Esophagus mucosa (tissue), 1 donor: ENCODE measurements around the gene PAX2. TPM values are rescaled to one million over a fixed set of nuclear protein-coding genes. Genes with fewer than 3 reads are reported as not detected.
A peak's percentile ranks its signal among the peaks of the same experiment; 100 is the strongest.

Experiments
- ATAC-seq: fragments of 200-7000 bp; cut with Tn5 transposase; one replicate; pipeline ENCODE4 v1.9.1; 2020
- total RNA-seq: library from RNA; stranded (reverse); gene quantifications from one replicate; pipeline ENCODE4 v1.2.4, GENCODE V29; 2023
- donor health status: DM: yes; HTN: yes; CAD: no.

Gene PAX2
- total RNA-seq, 1 donor from 2014 or later, result not detected

DNA sequence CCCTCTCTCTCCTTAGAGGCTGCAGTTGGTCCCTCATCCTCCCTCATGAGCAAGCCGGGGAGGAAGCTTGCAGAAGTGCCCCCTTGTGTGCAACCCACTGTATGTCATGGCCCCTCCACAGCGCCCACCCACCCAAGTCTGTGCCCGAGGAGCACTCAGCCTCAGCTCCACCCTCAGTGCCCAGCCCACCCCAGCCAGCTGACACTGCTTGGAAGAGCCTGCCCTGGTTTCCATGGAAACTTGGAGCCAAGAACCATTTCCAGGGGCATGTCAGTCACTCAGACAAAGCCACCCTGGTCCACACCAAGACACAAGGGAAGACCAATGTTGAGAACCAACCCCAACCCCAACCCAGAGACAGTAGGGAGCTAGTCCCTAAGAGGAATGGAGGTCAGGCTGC is 79.5 kb downstream of the PAX2 start:
- no peak for ATAC-seq

DNA sequence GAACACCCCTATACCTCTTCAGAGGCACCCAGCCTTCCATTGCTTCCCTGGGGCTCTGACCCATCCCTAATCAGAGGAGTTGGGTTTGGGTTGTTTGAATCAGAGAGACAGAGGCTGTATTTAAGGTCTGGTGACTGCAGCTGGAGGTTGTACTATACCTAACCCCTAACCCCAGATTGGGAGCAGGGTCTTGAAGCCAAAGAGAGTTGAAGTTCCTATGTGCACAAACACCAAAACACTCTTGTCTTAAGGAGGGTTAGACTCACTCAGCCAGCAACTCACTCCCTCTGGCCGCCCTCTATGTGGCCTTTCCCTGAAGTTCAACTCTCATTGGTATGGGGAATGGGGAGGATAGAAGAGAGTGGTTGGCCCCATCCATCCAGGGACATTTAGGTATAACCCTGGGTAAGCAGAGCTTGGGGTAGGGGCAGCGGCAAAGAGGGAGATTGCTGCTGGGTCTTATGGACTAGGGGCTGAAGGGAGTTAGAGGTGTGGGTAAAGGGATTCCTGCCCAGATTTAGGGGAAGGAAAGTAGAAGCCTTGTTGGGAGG is 80.0 kb downstream of the PAX2 start:
- no peak for ATAC-seq

DNA sequence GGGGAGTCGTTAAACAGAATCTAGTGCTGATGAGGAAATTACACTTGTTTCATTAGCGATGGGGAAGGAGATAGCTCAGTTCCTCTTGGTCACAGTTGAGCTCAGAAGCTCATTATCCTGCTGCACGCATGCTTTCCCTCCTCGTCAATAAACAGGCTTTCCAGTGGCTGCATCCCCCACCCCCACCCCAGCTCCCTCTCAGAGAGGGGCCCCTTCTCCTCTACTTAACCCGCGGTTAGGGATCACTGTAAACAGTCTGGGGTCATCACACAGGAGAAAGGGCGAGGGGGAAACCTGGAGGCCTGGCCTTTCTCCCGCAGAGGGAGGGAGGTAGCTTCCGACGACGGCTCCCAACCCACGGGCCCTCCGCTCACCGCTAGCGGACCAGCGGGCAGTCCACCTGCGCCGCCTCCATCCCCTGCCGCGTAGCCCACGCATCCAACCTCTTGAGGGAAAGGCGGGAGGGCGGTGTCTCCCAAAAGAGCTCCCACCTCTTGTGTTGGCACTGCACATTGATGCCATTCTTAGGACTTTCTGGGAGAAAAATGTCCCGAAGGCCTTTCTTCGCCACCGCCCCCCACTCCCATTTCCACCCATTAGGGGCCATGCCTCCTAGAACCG is 80.8 kb downstream of the PAX2 start:
- ATAC-seq, result no peak

DNA sequence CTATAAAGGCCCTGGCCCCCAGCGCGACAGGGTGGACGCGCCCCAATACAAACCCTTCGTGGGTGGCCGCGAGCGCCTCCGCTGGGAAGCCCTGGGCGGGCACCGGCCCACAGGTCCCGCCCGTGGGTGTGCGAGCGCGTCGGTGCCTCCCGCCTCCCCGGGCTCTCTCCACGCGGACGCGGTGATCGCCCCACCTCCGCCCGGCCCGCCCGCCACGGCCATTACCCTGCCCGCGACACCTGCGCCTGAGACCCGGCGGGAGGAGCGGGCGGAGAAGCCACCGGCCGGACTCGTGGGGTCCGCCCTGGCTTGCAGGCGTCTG is 81.2 kb downstream of the PAX2 start:
- ATAC-seq, result peak; percentile 11

DNA sequence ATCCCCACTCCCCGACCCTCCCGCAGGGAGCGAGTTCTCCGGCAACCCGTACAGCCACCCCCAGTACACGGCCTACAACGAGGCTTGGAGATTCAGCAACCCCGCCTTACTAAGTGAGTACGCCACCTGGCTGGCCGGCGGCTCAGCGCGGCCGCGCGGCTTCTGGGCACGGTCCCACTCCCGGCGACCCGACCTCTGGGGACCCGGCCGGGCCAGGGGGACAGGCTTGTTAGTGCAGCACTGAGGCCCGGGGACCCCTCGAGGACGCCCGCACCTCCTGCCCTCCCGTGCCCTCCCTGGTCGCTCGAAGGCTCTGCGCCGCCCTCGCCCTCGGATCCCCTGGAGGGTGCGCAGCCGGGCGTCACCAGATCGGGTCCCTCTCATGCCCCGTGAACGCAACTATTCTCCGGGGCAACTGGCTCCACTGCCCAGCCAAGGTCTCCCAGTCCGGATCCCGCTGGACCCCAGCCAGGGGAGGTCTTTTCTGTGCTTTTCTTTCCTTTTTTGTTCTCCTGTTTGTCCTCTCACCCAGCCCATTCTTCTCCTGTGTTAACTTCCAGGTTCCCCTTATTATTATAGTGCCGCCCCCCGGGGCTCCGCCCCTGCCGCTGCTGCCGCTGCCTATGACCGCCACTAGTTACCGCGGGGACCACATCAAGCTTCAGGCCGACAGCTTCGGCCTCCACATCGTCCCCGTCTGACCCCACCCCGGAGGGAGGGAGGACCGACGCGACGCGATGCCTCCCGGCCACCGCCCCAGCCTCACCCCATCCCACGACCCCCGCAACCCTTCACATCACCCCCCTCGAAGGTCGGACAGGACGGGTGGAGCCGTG is 81.8 kb downstream of the PAX2 start:
- peak; percentile 47 for ATAC-seq

DNA sequence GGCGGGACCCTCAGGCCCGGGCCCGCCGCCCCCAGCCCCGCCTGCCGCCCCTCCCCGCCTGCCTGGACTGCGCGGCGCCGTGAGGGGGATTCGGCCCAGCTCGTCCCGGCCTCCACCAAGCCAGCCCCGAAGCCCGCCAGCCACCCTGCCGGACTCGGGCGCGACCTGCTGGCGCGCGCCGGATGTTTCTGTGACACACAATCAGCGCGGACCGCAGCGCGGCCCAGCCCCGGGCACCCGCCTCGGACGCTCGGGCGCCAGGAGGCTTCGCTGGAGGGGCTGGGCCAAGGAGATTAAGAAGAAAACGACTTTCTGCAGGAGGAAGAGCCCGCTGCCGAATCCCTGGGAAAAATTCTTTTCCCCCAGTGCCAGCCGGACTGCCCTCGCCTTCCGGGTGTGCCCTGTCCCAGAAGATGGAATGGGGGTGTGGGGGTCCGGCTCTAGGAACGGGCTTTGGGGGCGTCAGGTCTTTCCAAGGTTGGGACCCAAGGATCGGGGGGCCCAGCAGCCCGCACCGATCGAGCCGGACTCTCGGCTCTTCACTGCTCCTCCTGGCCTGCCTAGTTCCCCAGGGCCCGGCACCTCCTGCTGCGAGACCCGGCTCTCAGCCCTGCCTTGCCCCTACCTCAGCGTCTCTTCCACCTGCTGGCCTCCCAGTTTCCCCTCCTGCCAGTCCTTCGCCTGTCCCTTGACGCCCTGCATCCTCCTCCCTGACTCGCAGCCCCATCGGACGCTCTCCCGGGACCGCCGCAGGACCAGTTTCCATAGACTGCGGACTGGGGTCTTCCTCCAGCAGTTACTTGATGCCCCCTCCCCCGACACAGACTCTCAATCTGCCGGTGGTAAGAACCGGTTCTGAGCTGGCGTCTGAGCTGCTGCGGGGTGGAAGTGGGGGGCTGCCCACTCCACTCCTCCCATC is 82.7 kb downstream of the PAX2 start:
- peak; percentile 31 for ATAC-seq

DNA sequence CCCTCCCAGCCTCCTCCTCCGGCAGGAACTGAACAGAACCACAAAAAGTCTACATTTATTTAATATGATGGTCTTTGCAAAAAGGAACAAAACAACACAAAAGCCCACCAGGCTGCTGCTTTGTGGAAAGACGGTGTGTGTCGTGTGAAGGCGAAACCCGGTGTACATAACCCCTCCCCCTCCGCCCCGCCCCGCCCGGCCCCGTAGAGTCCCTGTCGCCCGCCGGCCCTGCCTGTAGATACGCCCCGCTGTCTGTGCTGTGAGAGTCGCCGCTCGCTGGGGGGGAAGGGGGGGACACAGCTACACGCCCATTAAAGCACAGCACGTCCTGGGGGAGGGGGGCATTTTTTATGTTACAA is 83.3 kb downstream of the PAX2 start:
- no peak for ATAC-seq

DNA sequence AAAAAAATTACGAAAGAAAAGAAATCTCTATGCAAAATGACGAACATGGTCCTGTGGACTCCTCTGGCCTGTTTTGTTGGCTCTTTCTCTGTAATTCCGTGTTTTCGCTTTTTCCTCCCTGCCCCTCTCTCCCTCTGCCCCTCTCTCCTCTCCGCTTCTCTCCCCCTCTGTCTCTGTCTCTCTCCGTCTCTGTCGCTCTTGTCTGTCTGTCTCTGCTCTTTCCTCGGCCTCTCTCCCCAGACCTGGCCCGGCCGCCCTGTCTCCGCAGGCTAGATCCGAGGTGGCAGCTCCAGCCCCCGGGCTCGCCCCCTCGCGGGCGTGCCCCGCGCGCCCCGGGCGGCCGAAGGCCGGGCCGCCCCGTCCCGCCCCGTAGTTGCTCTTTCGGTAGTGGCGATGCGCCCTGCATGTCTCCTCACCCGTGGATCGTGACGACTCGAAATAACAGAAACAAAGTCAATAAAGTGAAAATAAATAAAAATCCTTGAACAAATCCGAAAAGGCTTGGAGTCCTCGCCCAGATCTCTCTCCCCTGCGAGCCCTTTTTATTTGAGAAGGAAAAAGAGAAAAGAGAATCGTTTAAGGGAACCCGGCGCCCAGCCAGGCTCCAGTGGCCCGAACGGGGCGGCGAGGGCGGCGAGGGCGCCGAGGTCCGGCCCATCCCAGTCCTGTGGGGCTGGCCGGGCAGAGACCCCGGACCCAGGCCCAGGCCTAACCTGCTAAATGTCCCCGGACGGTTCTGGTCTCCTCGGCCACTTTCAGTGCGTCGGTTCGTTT is 83.9 kb downstream of the PAX2 start:
- ATAC-seq, result no peak

DNA sequence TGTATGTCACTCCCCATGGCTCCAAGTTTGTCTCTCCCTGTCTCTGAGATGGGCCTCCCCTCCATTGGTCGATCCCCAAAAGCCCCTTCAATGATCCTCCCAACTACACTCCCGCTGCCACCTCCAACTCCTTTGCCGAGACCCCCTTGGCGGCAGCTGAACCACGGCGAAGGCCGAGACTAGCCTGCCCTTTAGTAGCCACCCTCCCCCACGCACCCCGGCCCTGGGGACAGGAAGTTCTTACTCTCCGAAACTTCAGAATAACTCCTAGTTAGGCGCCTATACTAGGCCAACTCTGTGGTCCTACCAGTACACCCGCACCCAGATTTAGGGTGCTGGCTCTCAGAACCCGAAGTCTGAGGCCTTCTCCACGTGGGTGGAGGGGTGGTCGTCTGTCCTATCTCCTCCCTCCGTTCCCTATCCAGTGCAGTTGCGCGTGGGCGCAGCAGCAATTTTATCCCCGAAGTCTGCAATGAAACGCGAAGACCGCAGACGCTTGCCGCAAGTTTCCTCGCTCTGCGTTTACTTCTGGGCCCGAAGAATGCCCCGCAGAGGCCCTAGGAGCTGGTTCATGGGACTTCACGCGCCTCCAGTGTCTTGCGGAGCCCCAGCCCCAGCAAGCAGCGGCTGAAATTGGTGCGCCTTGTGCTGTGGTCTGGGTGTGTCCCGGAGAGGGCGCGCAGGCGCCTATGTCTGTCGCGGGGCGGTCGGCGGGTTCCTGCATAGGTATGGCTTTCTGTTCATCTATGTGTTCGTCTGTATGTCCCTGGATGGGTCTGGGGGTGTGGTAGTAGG is 84.7 kb downstream of the PAX2 start:
- no peak for ATAC-seq

DNA sequence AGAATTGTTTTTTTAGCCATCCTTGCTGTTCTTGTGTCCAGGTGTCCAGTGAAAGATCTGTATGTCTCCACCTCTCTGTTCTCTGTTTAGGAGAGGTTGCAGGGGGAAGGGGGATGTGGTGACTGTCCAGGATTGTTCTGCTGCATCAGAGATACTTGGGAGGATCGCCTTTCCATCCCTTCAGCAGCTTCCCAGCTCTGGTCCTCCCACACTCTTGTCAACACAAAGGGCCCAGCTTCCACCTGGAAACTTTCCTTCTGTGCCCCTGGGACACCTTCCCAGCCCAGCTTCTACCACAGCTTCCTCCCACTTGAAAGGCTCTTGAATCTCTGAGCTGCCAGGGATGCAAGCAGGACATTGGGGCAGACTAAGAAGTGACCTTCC is 85.3 kb downstream of the PAX2 start:
- ATAC-seq, result no peak

DNA sequence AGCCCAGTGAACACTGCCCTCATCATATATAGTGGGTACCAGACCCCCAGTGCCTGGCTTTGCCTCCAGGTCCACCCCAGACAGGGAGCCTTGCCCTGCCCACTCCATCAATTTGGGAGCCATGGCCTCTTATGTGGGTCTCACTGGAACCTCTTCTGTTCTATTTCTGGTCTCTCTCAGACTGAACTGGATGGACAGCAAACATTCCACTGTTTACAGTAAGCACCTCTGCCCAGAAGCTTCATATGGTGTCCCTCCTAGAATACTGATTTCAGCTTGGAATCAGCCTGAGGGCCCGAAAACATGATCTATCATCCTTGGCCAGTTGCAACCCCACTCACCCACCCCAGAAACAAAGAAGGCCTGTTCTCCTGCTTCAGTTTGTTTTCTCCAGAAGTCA is 86.4 kb downstream of the PAX2 start:
- ATAC-seq, result no peak

DNA sequence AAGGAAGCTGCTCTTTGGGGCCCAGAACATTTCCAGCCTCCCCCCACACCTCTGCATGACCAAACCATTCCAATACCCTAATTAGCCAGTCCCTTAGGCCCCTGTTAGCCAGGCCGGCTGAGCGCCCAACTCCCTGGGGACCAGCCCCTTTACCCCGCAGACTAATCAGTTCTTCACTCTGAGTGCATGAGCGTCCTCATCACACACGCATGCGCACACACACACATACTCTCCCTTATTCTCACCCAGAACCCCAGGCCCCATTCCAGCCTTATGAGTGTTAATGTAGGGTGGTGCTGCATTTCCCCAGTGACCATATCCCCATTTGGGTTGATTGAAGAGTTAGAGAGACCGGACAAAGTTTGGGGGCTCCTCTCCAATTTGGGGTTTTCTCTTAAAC is 90.4 kb downstream of the PAX2 start:
- ATAC-seq, result no peak

DNA sequence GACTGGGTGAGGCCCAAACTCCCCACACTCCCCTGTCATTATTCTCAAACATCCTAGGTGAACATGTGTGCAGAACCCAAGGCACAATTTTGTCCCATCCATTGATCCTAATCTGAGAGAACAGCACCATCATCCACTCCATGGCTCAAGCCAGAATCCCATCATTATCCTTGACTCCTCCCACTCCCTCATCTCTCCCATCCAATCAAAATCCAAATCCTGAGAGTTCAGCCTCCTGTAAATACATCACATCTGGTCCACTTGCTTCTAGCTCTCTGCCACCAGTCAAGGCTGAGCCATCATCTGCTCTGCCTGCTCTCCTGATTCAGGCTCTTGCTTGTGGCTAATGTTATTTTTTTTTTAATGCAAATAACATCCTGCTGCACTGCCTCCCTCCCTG is 91.5 kb downstream of the PAX2 start:
- no peak for ATAC-seq

DNA sequence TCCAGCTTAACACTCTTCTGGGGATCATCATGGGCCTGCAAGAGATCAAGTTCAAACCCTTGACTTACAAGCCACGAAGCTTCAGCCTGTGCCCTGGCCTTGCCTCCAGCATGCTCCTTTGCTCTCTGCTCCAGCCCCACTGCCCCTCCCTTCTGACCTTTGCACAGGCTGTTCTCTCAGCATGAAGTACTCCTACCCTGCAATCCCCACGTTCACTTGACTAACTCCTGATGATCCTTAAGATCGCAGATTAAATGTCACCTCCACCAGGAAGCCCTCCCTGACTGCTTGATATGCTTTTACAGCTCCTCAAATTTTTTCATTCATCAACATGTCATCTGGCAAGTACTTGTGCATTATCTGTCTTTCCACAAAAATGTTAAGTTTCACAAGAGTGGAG is 91.9 kb downstream of the PAX2 start:
- ATAC-seq, result no peak

DNA sequence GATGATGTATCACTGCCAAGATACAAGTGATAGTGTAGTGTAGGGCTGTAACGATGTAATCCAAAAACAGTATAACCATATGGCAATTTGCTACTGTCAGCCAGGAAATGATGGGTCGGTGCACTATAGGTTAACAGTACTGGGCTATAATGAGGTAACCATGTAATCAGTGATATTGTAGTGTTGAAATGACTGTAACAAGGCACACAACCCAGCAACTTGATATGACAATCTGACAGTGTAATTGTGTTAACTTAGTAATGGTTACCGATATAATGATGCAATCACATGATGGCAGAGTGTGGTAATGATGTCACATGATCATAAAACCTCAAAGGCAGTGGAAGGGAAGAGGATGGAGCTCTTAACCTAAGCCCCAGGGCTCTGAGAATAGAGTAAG is 93.6 kb downstream of the PAX2 start:
- ATAC-seq, result no peak

DNA sequence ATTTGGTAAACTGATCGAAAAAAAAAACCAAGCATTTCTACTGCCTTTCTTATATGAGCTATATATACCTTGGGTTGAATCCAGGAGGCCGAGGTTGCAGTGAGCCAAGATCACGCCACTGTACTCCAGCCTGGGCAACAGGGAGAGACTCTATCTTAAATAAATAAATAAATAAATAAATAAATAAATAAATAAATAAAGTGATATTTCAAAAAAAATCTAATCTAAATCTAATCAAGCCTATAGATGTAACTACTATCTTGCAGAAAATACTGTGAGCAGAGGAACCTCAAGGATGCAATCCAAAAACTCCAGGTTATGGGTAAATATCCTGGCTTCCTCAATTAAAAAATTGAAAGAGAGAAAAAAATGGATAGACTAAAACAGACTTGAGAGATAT is 96.1 kb downstream of the PAX2 start:
- no peak for ATAC-seq

DNA sequence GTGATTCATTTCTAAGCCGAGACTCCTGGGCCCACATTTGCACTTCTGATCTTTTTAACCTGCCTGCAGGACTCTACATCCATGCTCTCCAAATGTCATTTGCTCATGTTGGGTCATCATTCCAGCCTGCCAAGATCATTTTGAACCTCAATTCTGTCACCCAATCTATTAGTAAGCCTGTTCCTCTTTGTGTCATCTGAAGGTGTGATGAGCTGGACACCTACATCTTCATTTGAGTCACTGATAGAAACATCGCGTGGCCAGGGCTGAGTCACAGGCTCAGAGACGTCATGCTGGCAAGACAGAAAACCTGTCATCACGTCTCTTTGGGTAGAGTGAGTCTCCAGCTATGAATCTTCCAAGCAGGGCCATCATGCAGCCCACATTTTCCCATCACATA is 102.1 kb downstream of the PAX2 start:
- peak; percentile 60 for ATAC-seq

DNA sequence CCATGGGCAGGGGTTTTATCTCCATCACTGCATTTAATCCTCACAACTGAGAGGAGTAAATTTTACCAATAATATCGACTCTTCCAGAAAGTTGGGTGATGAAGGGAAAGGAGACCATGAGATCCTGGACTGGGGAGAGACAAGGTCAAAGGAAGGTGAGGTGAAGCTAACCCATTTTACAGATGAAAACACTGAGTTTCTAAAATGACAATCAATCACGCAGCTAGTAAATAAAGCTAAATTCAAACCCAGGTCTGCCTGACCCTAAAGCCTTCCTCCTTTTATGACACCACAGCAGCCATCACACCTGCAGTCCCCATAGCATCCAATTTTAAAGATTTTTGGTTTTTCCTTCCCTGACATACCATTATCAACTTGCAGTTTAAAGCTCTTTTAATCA is 103.4 kb downstream of the PAX2 start:
- no peak for ATAC-seq

DNA sequence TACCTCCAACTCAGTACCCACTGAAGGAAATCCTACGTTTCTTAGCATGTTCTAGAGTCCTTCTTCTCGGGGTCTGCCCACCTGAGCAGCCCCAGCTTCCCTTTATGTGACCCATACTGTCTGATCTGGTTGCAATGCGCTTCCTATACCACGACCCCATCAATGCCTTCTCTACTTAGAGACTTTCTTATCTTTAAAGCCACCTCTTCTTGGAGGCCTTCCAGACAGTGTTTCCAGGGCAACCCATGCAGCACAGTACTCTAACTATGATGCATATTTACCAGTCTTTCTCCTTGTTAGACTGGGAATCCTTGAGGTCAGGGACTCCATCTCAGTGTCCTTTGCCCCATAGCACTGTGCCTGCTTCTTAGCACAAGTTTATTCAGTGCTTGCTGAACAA is 112.9 kb downstream of the PAX2 start:
- ATAC-seq, result no peak

DNA sequence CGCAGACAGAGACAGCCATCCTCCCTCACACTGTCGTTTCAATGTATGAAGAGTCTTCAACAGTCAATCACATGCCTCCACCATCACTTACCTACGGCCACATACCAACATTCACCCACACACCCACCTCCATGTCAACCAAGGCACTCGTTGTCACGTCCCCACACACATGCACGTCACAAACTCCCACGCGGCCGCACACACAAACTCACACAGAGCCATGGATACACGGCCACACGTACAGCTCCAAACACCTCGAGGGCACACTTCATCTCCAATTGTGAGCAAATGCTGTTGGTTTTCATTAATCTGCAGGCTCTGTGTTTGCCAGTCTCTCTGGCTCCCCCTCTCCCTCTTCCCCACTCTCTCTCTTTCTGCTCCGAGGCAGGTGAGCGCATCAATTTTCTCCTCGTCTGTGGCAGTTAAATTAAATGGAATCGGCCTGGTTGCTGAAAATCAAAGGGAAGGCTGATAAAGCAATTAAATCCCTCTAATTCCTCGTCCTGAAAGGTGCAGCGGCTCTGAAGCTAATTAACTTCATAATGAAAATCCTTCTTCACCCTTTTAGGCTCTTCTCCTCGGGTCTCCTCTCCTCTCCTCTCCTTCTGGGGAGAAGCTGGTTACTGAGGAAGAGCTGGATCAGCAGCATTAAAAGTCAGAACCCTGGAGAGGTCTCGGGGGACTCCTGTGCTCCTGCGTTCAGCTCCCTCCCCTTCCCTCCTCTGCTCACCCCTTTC is 113.5 kb downstream of the PAX2 start:
- no peak for ATAC-seq

DNA sequence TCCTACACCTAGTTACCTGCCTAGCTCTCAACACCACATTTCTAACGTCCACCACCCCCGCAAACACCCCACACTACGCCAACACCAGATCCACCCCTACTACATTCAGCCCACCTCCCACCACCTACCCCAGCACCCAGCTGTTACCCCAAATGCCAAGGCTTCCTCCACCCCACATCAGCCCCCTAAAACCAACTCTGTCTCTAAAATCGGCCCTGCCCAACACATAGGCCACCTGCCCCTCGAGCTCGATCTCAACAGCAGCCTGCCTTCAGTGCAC is 114.0 kb downstream of the PAX2 start:
- no peak for ATAC-seq
